Tibial artery (tissue), 4 donors: ENCODE results near the gene PRSS3.
"Not testable (repeated sequence)": the region's sequence is repeated elsewhere in the genome, so short reads cannot be mapped to it uniquely, and the experiment has no call there.

ENCODE experiments used
- DNase-seq, 2 donors: peaks; one replicate each; pipeline ENCODE4 v3.0.0-alpha.2; 2019
- H3K27ac ChIP-seq, 2 donors: fragments of 200-600 bp; sonication (generic) in 1 of 2; 1 replicate in 1 of 2; 2 replicates in 1 of 2; pipeline ENCODE4 v1.5.1; 2018 to 2019; ENCODE audit warnings: mild to moderate bottlenecking in 1 of 2
- H3K27me3 ChIP-seq, 2 donors: fragments of 200-600 bp; sonication (generic) in 1 of 2; one replicate each; pipeline versions ENCODE4 v1.5.1 to v1.6.0; 2016 to 2019
- H3K36me3 ChIP-seq, 3 donors: fragments of 200-600 bp; sonication (generic) in 2 of 3; one replicate each; pipeline ENCODE4 v1.5.1; 2016 to 2019; ENCODE audit warnings: mild to moderate bottlenecking in 2 of 3
- H3K4me1 ChIP-seq, 4 donors: fragments of 200-600 bp; sonication (generic) in 2 of 4; 1 replicate in 3 of 4; 2 replicates in 1 of 4; pipeline ENCODE4 v1.5.1; 2016 to 2019
- H3K4me3 ChIP-seq, 2 donors: fragments of 200-600 bp; sonication (generic) in 1 of 2; 1 replicate in 1 of 2; 2 replicates in 1 of 2; pipeline ENCODE4 v1.5.1; 2018 to 2019; ENCODE audit warnings: mild to moderate bottlenecking in 2 of 2
- H3K9me3 ChIP-seq, 3 donors: fragments of 200-600 bp; sonication (generic) in 1 of 3; one replicate each; pipeline ENCODE4 v1.5.1; 2016 to 2019
- intact Hi-C: fragments of 100-400 bp; cut with DNase I; formaldehyde crosslinking; loops from one replicate; pipeline ENCODE4 v1.15.0; 2023; ENCODE audit warnings: low total_unique reads
- TF ChIP-seq, protein P1 (sequence below), 2 experiments: fragments of 200-600 bp in 1 of 2; fragments of 450-650 bp in 1 of 2; IDR thresholded peaks; one replicate each; pipeline ENCODE4 v1.5.1; 2017 to 2019; ENCODE audit warnings: antibody characterized with exemption in 2 of 2, mild to moderate bottlenecking in 1 of 2, moderate library complexity in 1 of 2

The PRSS3 gene

GRCh38 chr9:33795281-33795680 lies at the start of gene PRSS3:
PRSS3 (plus strand) TSS chr9:33795561; CDS start chr9:33795574, 13 bp downstream.
- no peak within 1 kb of the TSS for H3K27ac ChIP-seq
- TF ChIP-seq, protein P1, sequence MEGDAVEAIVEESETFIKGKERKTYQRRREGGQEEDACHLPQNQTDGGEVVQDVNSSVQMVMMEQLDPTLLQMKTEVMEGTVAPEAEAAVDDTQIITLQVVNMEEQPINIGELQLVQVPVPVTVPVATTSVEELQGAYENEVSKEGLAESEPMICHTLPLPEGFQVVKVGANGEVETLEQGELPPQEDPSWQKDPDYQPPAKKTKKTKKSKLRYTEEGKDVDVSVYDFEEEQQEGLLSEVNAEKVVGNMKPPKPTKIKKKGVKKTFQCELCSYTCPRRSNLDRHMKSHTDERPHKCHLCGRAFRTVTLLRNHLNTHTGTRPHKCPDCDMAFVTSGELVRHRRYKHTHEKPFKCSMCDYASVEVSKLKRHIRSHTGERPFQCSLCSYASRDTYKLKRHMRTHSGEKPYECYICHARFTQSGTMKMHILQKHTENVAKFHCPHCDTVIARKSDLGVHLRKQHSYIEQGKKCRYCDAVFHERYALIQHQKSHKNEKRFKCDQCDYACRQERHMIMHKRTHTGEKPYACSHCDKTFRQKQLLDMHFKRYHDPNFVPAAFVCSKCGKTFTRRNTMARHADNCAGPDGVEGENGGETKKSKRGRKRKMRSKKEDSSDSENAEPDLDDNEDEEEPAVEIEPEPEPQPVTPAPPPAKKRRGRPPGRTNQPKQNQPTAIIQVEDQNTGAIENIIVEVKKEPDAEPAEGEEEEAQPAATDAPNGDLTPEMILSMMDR (IDR thresholded peaks at IDR 0.05) = no peak
- H3K36me3 ChIP-seq = no peaks in the 10 kb centered on the region
- no peak for DNase-seq
- intact Hi-C loops = no loop called here
- no peak within 1 kb of the TSS for H3K4me3 ChIP-seq
- H3K4me1 ChIP-seq = no peaks in the 10 kb centered on the region
- H3K9me3 ChIP-seq = no peaks in the 10 kb centered on the region
- peaks cover 0 to 13% of the 10 kb centered on the region in 2 donors for H3K27me3 ChIP-seq

- no peak for DNase-seq
- no peaks in the 10 kb centered on the region for H3K36me3 ChIP-seq
- H3K4me3 ChIP-seq = no peak overlapping the region
- intact Hi-C loops = no loop called here
- H3K4me1 ChIP-seq = peaks cover 0 to 10% (median 7%) of the 10 kb centered on the region in 4 donors
- H3K27me3 ChIP-seq = peaks cover 0 to 32% of the 10 kb centered on the region in 2 donors
- H3K27ac ChIP-seq = no peak overlapping the region
- no peaks in the 10 kb centered on the region for H3K9me3 ChIP-seq
- TF ChIP-seq, protein P1 (IDR thresholded peaks at IDR 0.05) = no peak
Measured at GRCh38 chr9:33748633-33749304, 46.6 kb upstream of the PRSS3 start.

DNA sequence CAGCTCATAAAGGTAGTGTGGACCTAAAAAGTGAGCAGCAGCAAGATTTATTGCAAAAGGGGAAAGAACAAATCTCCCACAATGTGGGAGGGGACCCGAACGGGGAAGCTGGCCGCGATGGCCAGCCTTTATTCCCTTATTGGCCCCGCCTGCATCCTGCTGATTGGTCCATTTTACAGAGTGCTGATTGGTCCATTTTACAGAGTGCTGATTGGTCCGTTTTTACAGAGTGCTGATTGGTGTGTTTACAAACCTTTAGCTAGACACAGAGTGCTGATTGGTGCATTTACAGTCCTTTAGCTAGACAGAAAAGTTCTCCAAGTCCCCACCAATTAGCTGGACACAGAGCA lies 46.1 kb upstream of the PRSS3 start:
- peaks cover 0 to 33% of the 10 kb centered on the region in 2 donors for H3K27me3 ChIP-seq
- DNase-seq = not testable (repeated sequence)

GRCh38 chr9:33750307-33750838 lies 45.0 kb upstream of the PRSS3 start:
- no peak overlapping the region for H3K27ac ChIP-seq
- H3K4me1 ChIP-seq = peaks cover 0 to 10% (median 7%) of the 10 kb centered on the region in 4 donors
- peaks cover 0 to 39% of the 10 kb centered on the region in 2 donors for H3K27me3 ChIP-seq
- DNase-seq = no peak
- H3K36me3 ChIP-seq = no peaks in the 10 kb centered on the region
- H3K4me3 ChIP-seq = peak overlapping the region in 1 of 2 donors; percentile 12
- intact Hi-C loops = no loop called here
- TF ChIP-seq, protein P1 (IDR thresholded peaks at IDR 0.05) = no peak
- H3K9me3 ChIP-seq = no peaks in the 10 kb centered on the region

More for the DNA sequence above, 46.1 kb upstream of the PRSS3 start:
- H3K9me3 ChIP-seq, intact Hi-C loops, H3K4me3 ChIP-seq, H3K36me3 ChIP-seq, H3K27ac ChIP-seq: not testable (repeated sequence)
- H3K4me1 ChIP-seq = peaks cover 0 to 10% (median 7%) of the 10 kb centered on the region in 4 donors

DNA sequence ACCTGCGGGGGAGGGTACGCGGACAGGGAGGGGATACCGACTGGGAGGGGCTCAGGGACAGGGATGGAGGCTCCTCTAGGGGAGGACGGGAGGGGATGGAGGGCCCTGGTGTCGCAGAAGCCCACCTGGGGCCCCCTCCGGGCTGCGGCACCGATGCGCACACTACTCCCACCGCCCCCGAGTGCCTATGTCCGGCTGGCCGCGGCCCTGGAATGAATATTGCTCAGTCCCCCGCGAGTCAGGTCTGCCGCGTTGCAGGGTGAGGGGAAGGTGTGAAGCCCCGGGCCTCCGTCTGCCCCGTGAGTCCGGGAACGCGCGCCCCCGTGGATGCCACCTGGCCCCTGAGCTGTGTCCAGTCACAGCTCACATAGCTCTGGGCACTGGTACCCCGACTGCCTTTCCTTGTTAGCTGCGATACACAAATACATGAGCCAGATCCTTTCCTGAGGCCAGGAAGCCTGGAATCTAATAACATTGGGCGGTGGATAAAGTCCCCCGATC lies 44.5 kb upstream of the PRSS3 start:
- no peak overlapping the region for H3K27ac ChIP-seq
- peak overlapping the region in 1 of 2 donors; percentile 12 for H3K4me3 ChIP-seq
- no peaks in the 10 kb centered on the region for H3K36me3 ChIP-seq
- intact Hi-C loops = no loop called here
- H3K9me3 ChIP-seq = no peaks in the 10 kb centered on the region
- H3K27me3 ChIP-seq = peaks cover 0 to 39% of the 10 kb centered on the region in 2 donors
- no peak for DNase-seq
- peaks cover 0 to 10% (median 7%) of the 10 kb centered on the region in 4 donors for H3K4me1 ChIP-seq
- TF ChIP-seq, protein P1 (IDR thresholded peaks at IDR 0.05) = no peak

GRCh38 chr9:33751536-33752129 lies 43.7 kb upstream of the PRSS3 start:
- intact Hi-C loops = no loop called here
- no peak overlapping the region for H3K27ac ChIP-seq
- H3K9me3 ChIP-seq = no peaks in the 10 kb centered on the region
- H3K4me1 ChIP-seq = peaks cover 0 to 10% (median 7%) of the 10 kb centered on the region in 4 donors
- peaks cover 0 to 39% of the 10 kb centered on the region in 2 donors for H3K27me3 ChIP-seq
- no peak overlapping the region for H3K4me3 ChIP-seq
- DNase-seq = no peak
- TF ChIP-seq, protein P1 (IDR thresholded peaks at IDR 0.05) = no peak
- no peaks in the 10 kb centered on the region for H3K36me3 ChIP-seq
